ENCODE results near the gene GRPEL1. TPM values are rescaled to one million over a fixed set of nuclear protein-coding genes. Genes with fewer than 3 reads are reported as not detected.

The GRPEL1 gene
- total RNA-seq, 1 experiment from 2014 or later: 82.9 TPM

DNA sequence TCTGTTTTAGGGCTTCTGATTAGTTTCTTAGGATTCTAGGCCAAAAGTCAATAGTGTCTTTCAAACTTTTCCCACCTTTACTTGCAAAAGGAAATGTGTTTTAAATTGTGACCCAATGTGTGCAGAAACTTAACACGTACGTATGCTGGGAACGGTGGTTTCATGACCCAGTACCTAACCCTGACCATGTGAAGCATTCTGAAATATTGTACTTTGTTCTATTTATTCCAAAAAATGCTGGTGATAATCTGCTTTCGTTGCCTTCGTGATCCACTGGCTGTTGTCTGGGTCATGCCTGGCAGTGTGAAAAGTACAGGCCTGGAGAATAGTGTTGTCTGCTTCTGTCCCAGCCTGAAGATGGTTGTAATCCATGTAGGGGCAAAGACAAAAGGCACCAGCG is 51.4 kb downstream of the GRPEL1 start:
- POLR2A ChIA-PET: no interaction called here
- no peak for DNase-seq (ENCODE audit: unreplicated experiment)
- no peaks in the 10 kb centered on the region for H3K4me1 Mint-ChIP-seq (ENCODE audit: insufficient read depth, unreplicated experiment)

DNA sequence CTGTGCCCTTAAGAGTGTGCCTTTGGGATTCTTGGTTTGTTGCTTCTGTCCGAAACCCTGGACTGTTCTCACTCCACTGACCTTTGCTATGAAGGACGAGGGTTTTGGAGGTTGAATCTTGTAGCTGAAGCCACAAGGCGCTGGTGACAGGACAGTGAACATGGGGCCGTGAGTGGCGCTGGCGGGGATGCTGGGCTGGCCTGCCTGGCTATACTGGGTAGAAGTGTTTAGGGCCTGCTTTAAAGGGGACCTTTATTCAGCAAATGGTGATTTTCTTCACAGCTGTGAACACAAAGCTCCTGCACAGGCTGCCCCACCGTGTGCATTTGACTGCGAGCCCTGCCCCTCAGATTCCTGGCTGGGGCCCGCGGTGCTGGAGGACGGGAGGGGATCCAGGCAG is 51.8 kb downstream of the GRPEL1 start:
- DNase-seq (ENCODE audit: unreplicated experiment): no peak
- H3K4me3 Mint-ChIP-seq (ENCODE audit: unreplicated experiment): no peak overlapping the region
- TF ChIP-seq, protein P1, sequence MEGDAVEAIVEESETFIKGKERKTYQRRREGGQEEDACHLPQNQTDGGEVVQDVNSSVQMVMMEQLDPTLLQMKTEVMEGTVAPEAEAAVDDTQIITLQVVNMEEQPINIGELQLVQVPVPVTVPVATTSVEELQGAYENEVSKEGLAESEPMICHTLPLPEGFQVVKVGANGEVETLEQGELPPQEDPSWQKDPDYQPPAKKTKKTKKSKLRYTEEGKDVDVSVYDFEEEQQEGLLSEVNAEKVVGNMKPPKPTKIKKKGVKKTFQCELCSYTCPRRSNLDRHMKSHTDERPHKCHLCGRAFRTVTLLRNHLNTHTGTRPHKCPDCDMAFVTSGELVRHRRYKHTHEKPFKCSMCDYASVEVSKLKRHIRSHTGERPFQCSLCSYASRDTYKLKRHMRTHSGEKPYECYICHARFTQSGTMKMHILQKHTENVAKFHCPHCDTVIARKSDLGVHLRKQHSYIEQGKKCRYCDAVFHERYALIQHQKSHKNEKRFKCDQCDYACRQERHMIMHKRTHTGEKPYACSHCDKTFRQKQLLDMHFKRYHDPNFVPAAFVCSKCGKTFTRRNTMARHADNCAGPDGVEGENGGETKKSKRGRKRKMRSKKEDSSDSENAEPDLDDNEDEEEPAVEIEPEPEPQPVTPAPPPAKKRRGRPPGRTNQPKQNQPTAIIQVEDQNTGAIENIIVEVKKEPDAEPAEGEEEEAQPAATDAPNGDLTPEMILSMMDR (IDR thresholded peaks at IDR 0.05; ENCODE audit: unreplicated experiment): no peak
- no peaks in the 10 kb centered on the region for H3K4me1 Mint-ChIP-seq (ENCODE audit: insufficient read depth, unreplicated experiment)
- H3K27me3 Mint-ChIP-seq (ENCODE audit: insufficient read depth, unreplicated experiment): no peaks in the 10 kb centered on the region
- ChIA-PET CTCF (interaction anchor here (0.9 to 1.3 kb wide), 3 partner anchors 8 to 43 kb away, joined by 3 to 4 read pairs (median 3); no protein-coding TSS in a partner anchor), POLR2A (interaction anchor here (0.8 kb wide), 1 partner anchor 29 kb away, joined by 5 read pairs; no protein-coding TSS in a partner anchor)
- intact Hi-C loops (cut with micrococcal nuclease): no loop called here
- BruUV-seq (replicated peaks): no TSS peak
- H3K36me3 Mint-ChIP-seq (ENCODE audit: insufficient read depth, unreplicated experiment): peaks cover 62% of the 10 kb centered on the region
- H3K9me3 Mint-ChIP-seq (ENCODE audit: unreplicated experiment): no peaks in the 10 kb centered on the region
- no peak overlapping the region for H3K27ac Mint-ChIP-seq (ENCODE audit: low read depth, unreplicated experiment)

More for the DNA sequence above, 51.4 kb downstream of the GRPEL1 start:
- intact Hi-C loops (cut with micrococcal nuclease): no loop called here
- CTCF ChIA-PET: interaction anchor here (0.9 to 1.3 kb wide), 2 partner anchors 8 to 12 kb away, joined by 3 read pairs; no protein-coding TSS in a partner anchor
- BruUV-seq (replicated peaks): no TSS peak
- no peaks in the 10 kb centered on the region for H3K9me3 Mint-ChIP-seq (ENCODE audit: unreplicated experiment)
- H3K36me3 Mint-ChIP-seq (ENCODE audit: insufficient read depth, unreplicated experiment): peaks cover 58% of the 10 kb centered on the region
- TF ChIP-seq, protein P1 (IDR thresholded peaks at IDR 0.05; ENCODE audit: unreplicated experiment): no peak
- H3K27ac Mint-ChIP-seq (ENCODE audit: low read depth, unreplicated experiment): no peak overlapping the region
- H3K27me3 Mint-ChIP-seq (ENCODE audit: insufficient read depth, unreplicated experiment): no peaks in the 10 kb centered on the region
- H3K4me3 Mint-ChIP-seq (ENCODE audit: unreplicated experiment): no peak overlapping the region

DNA sequence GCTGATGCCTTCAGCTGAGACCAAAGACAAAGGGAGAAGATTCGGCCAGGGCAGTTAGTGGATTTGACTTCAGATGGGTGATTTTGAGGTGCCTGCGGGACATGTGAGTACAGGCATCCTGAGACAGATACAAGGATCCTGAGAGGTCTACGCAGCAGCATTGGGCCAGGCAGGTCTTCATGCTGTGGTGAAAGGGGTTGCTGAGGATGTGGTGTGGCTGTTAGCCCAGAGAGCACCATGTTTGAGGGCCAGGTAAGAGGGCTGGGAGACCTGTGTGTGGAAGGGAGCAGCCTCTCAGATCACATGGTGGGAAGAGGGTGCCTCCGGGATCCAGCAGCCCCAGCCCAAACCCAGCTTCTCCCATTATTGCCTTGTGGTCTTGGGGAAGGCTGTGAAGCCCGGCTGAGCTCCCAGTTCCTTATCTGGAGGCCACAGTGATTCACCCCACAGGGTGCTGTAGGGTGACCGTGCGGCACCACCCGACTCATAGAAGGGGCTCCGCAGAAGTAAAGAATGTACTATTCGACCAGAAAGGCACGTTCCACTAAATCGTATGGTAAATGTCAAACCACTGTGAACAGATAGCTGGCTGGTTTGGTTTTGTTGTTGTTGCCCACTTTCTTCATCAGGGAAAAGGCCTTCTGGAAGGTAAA is 52.4 kb downstream of the GRPEL1 start:
- ChIA-PET POLR2A (interaction anchor here (0.8 kb wide), 1 partner anchor 30 kb away, joined by 5 read pairs; no protein-coding TSS in a partner anchor), CTCF (interaction anchor here (1.3 kb wide), 2 partner anchors 11 to 43 kb away, joined by 3 to 4 read pairs; no protein-coding TSS in a partner anchor)
- Mint-ChIP-seq H3K9me3 (ENCODE audit: unreplicated experiment) (no peaks in the 10 kb centered on the region), H3K4me3 (ENCODE audit: unreplicated experiment) (no peak overlapping the region), H3K27me3 (ENCODE audit: insufficient read depth, unreplicated experiment) (no peaks in the 10 kb centered on the region), H3K36me3 (ENCODE audit: insufficient read depth, unreplicated experiment) (peaks cover 63% of the 10 kb centered on the region), H3K27ac (ENCODE audit: low read depth, unreplicated experiment) (peak overlapping the region; percentile 74), H3K4me1 (ENCODE audit: insufficient read depth, unreplicated experiment) (no peaks in the 10 kb centered on the region)
- TF ChIP-seq, protein P1 (IDR thresholded peaks at IDR 0.05; ENCODE audit: unreplicated experiment): no peak
- intact Hi-C loops (cut with micrococcal nuclease): no loop called here
- DNase-seq (ENCODE audit: unreplicated experiment): no peak
- no TSS peak for BruUV-seq (replicated peaks)

DNA sequence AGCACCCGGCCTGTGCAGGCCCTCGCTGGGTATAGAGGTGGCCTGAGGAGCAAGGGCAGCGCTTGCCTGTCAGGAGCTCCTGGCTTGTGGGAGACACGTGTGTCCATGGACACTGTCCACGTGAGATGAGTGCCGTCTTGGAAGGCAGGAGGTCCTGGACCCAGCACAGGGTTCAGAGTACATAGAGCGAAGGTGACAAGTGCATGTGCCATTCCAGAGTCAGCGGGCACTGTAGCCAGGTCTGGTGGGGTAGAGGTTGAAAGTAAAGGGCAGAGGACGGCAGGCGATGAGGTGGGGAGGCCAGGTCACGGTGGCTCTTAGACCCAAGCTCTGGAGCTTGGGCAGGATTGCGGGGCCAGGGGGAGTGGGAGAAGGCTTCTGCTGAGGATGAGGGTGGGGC is 53.0 kb downstream of the GRPEL1 start:
- CTCF ChIA-PET: interaction anchor here (1.3 kb wide), 1 partner anchor 42 kb away, joined by 4 read pairs; no protein-coding TSS in a partner anchor
- peaks cover 68% of the 10 kb centered on the region for H3K36me3 Mint-ChIP-seq (ENCODE audit: insufficient read depth, unreplicated experiment)
- BruUV-seq (replicated peaks): no TSS peak

More for the DNA sequence above, 53.0 kb downstream of the GRPEL1 start:
- intact Hi-C loops (cut with micrococcal nuclease): no loop called here
- no peaks in the 10 kb centered on the region for H3K27me3 Mint-ChIP-seq (ENCODE audit: insufficient read depth, unreplicated experiment)
- TF ChIP-seq, protein P1 (IDR thresholded peaks at IDR 0.05; ENCODE audit: unreplicated experiment): no peak
- H3K27ac Mint-ChIP-seq (ENCODE audit: low read depth, unreplicated experiment): peak overlapping the region; percentile 74
- DNase-seq (ENCODE audit: unreplicated experiment): no peak
- H3K9me3 Mint-ChIP-seq (ENCODE audit: unreplicated experiment): no peaks in the 10 kb centered on the region
- H3K4me1 Mint-ChIP-seq (ENCODE audit: insufficient read depth, unreplicated experiment): no peaks in the 10 kb centered on the region
- no peak overlapping the region for H3K4me3 Mint-ChIP-seq (ENCODE audit: unreplicated experiment)
- POLR2A ChIA-PET: no interaction called here

Measured in MCF 10A (cell line).